Upper lobe of right lung (tissue), 1 donor: ENCODE data around the gene CHN2. TPM values are rescaled to one million over a fixed set of nuclear protein-coding genes. Genes with fewer than 3 reads are reported as not detected.

Source experiments
- ATAC-seq: fragments of 200-7000 bp; cut with Tn5 transposase; one replicate; pipeline ENCODE4 v1.9.1; 2020; ENCODE audit warnings: mild to moderate bottlenecking, moderate library complexity
- DNase-seq: peaks from one replicate; pipeline ENCODE4 v3.0.0-alpha.2; 2020
- H3K27ac ChIP-seq: fragments of 200-600 bp; one replicate; pipeline ENCODE4 v1.8.0; 2022
- H3K27me3 ChIP-seq: fragments of 200-600 bp; one replicate; pipeline ENCODE4 v1.8.0; 2022; ENCODE audit warnings: mild to moderate bottlenecking
- H3K36me3 ChIP-seq: fragments of 200-600 bp; one replicate; pipeline ENCODE4 v1.8.0; 2022
- H3K4me1 ChIP-seq: fragments of 200-600 bp; one replicate; pipeline ENCODE4 v1.8.0; 2022
- H3K4me3 ChIP-seq: fragments of 200-600 bp; one replicate; pipeline ENCODE4 v1.8.0; 2022; ENCODE audit warnings: mild to moderate bottlenecking
- H3K9me3 ChIP-seq: fragments of 200-600 bp; one replicate; pipeline ENCODE4 v1.8.0; 2022
- CTCF ChIP-seq: fragments of 200-600 bp; IDR thresholded peaks from one replicate; pipeline ENCODE4 v1.8.0; 2022; ENCODE audit warnings: antibody characterized with exemption
- intact Hi-C: fragments of 100-400 bp; cut with DNase I; formaldehyde crosslinking; loops from one replicate; pipeline ENCODE4 v1.11.0; 2022
- total RNA-seq: library from RNA; stranded (reverse); fragmentation: NEBNext Ultra II Directional; extraction: Animal tissue kit (Norgen Biotek cat#: 25700); gene quantifications from one replicate; pipeline ENCODE4 v1.2.1, GENCODE V29; 2021
- donor health status: DM: no; HTN: yes; CAD: no; lungs with severe emphysema.

Gene CHN2
- total RNA-seq, 1 donor from 2014 or later: 14.4 TPM

GRCh38 chr7:29397398-29397797 lies 202.8 kb downstream of the CHN2 start:
- Histone ChIP-seq H3K9me3 (no peaks in the 10 kb centered on the region), H3K27ac (no peak overlapping the region), H3K36me3 (no peaks in the 10 kb centered on the region), H3K4me1 (no peaks in the 10 kb centered on the region), H3K27me3 (no peaks in the 10 kb centered on the region), H3K4me3 (no peak overlapping the region)
- TF ChIP-seq CTCF: no peak
- DNase-seq: no peak
- no peak for ATAC-seq
- intact Hi-C loops: no loop called here

GRCh38 chr7:29398011-29398410 lies 203.4 kb downstream of the CHN2 start:
- no peak for TF ChIP-seq CTCF
- Histone ChIP-seq H3K9me3 (no peaks in the 10 kb centered on the region), H3K36me3 (no peaks in the 10 kb centered on the region), H3K4me1 (no peaks in the 10 kb centered on the region), H3K27ac (no peak overlapping the region), H3K4me3 (no peak overlapping the region), H3K27me3 (no peaks in the 10 kb centered on the region)
- DNase-seq (no peak), ATAC-seq (no peak)
- intact Hi-C loops: no loop called here

DNA sequence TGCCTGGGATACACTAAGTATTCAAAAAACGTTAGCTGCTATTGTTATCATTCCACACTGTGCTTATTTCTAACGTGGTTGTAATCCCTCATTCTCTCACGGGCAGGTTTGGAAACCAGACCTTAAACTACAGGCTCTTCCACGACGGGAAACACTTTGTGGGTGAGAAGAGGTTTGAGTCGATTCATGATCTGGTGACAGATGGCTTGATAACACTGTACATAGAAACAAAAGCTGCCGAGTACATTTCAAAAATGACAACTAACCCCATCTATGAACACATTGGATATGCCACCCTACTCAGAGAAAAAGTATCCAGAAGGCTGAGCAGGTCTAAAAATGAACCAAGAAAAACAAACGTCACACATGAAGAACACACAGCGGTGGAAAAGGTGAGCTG lies 205.9 kb downstream of the CHN2 start:
- intact Hi-C loops: loop anchor here (10.0 kb wide), 1 partner anchor 216 kb away; no protein-coding TSS in a partner anchor
- Histone ChIP-seq H3K27me3 (no peaks in the 10 kb centered on the region), H3K4me3 (no peak overlapping the region), H3K27ac (no peak overlapping the region), H3K9me3 (no peaks in the 10 kb centered on the region), H3K36me3 (no peaks in the 10 kb centered on the region), H3K4me1 (no peaks in the 10 kb centered on the region)
- no peak for DNase-seq
- no peak for TF ChIP-seq CTCF
- ATAC-seq: no peak

- DNase-seq: no peak
- H3K4me3 ChIP-seq: no peak overlapping the region
- no peak overlapping the region for H3K27ac ChIP-seq
- no peak for TF ChIP-seq CTCF
- no peaks in the 10 kb centered on the region for H3K4me1 ChIP-seq
- no peaks in the 10 kb centered on the region for H3K9me3 ChIP-seq
- no peak for ATAC-seq
- intact Hi-C loops: loop anchor here (10.0 kb wide), 1 partner anchor 217 kb away; no protein-coding TSS in a partner anchor
- no peaks in the 10 kb centered on the region for H3K36me3 ChIP-seq
- H3K27me3 ChIP-seq: no peaks in the 10 kb centered on the region
Measured at GRCh38 chr7:29401769-29402168, 207.2 kb downstream of the CHN2 start.

- intact Hi-C loops: loop anchor here (5.0 to 10.0 kb wide), 2 partner anchors 221 to 484 kb away; no protein-coding TSS in a partner anchor
- ATAC-seq: no peak
Measured at GRCh38 chr7:29405891-29406290, 211.3 kb downstream of the CHN2 start.

More at GRCh38 chr7:29405891-29406290, 211.3 kb downstream of the CHN2 start:
- Histone ChIP-seq H3K4me1 (no peaks in the 10 kb centered on the region), H3K4me3 (no peak overlapping the region), H3K9me3 (no peaks in the 10 kb centered on the region), H3K36me3 (no peaks in the 10 kb centered on the region), H3K27ac (no peak overlapping the region), H3K27me3 (no peaks in the 10 kb centered on the region)
- no peak for TF ChIP-seq CTCF
- DNase-seq: no peak
